Stomach (tissue), 4 donors: ENCODE measurements around the gene MEGF10.

Experiments used
- EP300 ChIP-seq: sonication (generic); formaldehyde crosslinking; IDR thresholded peaks from one replicate; pipeline ENCODE4 v1.6.1; 2017; ENCODE audit warnings: antibody characterized with exemption
- POLR2A ChIP-seq, 4 donors: fragments of 450-650 bp; IDR thresholded peaks; one replicate each; pipeline ENCODE4 v1.6.1; 2016; ENCODE audit warnings: antibody characterized with exemption in 4 of 4, control low read depth in 2 of 4, mild to moderate bottlenecking in 1 of 4, moderate library complexity in 1 of 4
- POLR2AphosphoS5 ChIP-seq, 3 donors: sonication (generic); formaldehyde crosslinking; IDR thresholded peaks; one replicate each; pipeline ENCODE4 v1.6.1; 2016; ENCODE audit warnings: antibody characterized with exemption in 3 of 3
- TF ChIP-seq, protein P1 (sequence below), 7 experiments: fragments of 450-650 bp in 4 of 7; fragments of 200-600 bp in 3 of 7; sonication (generic) in 3 of 7; IDR thresholded peaks; one replicate each; pipeline ENCODE4 v1.5.1; 2016 to 2019; ENCODE audit warnings: antibody characterized with exemption in 7 of 7, control low read depth in 2 of 7, mild to moderate bottlenecking in 1 of 7

DNA sequence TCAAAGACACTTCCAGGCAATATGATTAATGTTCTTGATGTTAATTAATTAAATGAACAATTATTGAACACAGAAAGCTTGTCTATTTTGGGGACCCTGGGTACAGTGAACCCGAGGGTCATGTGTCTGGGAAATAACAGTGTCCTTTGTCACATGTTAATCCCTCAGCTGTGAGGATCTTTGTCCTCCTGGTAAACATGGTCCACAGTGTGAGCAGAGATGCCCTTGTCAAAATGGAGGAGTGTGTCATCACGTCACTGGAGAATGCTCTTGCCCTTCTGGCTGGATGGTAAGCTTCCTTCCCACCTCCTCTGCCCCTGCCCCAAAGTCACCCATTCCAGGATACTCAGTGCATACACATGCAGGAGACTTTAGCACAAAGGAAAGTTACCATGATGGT is 107.9 kb downstream of the MEGF10 start:
- TF ChIP-seq, protein P1, sequence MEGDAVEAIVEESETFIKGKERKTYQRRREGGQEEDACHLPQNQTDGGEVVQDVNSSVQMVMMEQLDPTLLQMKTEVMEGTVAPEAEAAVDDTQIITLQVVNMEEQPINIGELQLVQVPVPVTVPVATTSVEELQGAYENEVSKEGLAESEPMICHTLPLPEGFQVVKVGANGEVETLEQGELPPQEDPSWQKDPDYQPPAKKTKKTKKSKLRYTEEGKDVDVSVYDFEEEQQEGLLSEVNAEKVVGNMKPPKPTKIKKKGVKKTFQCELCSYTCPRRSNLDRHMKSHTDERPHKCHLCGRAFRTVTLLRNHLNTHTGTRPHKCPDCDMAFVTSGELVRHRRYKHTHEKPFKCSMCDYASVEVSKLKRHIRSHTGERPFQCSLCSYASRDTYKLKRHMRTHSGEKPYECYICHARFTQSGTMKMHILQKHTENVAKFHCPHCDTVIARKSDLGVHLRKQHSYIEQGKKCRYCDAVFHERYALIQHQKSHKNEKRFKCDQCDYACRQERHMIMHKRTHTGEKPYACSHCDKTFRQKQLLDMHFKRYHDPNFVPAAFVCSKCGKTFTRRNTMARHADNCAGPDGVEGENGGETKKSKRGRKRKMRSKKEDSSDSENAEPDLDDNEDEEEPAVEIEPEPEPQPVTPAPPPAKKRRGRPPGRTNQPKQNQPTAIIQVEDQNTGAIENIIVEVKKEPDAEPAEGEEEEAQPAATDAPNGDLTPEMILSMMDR (IDR thresholded peaks at IDR 0.05) = no peak
- no peak for TF ChIP-seq POLR2A (IDR thresholded peaks at IDR 0.05)
- TF ChIP-seq POLR2AphosphoS5 (IDR thresholded peaks at IDR 0.05) = no peak
- TF ChIP-seq EP300 = no peak
